ENCODE results near the gene PDE1A.
"Not testable (repeated sequence)": the region's sequence is repeated elsewhere in the genome, so short reads cannot be mapped to it uniquely, and the experiment has no call there.

The PDE1A gene

DNA sequence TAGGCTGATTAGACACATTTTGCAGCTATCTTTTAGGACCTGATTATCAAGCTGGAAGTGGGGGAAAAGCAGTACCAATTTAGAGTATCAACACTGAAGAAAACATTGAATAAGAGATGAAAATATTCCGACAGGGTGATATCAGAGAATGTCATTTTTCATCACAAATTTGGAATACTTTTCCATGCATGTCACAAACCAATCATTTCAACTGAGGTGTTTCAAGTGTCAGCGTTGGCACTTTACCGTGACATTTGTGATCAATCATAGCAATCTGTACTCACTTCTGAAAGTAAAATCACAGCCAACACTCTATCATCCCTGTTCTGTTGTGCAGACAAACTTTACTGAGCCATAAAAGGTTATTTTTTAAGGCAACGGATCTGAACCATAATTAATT, 75.4 kb downstream of the PDE1A start:
- no peak for DNase-seq

DNA sequence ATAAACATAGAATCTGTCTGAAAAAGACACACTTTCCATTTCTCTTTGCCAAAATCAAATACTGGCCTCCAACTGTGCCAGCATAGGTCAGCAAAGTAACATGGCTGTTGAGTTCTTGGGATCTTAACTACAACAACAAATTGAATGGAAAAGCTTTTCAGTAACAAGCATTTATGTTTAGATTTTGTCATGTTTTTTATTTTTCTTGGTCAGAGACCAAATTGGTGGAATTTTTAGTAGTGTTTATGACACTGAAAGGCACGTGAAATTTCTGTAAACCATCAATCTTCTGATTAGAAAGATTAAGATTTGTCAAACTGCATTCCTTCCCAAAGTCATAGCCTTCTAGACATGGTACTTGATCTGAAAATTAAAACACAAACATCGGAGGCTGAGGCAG, 77.6 kb downstream of the PDE1A start:
- no peak for DNase-seq

DNA sequence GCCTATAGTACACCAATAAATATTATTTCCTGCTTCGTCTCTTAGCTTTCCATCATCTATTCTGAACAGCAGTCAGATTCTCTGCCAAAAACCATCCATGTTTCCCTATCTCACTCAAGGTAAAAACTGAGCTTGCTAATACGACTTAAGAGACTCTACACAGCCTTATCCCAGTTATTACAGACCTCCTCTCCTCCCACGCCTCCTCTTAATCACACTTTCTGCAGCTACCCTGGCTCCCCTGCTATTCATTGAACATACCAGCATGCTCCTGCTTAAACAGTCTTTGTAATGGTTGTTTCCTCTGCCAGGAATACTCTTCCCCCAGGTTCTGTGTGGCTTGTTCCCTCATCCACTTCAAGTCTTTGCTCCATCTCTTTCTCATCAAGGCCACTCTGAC, 81.5 kb downstream of the PDE1A start:
- DNase-seq = no peak

DNA sequence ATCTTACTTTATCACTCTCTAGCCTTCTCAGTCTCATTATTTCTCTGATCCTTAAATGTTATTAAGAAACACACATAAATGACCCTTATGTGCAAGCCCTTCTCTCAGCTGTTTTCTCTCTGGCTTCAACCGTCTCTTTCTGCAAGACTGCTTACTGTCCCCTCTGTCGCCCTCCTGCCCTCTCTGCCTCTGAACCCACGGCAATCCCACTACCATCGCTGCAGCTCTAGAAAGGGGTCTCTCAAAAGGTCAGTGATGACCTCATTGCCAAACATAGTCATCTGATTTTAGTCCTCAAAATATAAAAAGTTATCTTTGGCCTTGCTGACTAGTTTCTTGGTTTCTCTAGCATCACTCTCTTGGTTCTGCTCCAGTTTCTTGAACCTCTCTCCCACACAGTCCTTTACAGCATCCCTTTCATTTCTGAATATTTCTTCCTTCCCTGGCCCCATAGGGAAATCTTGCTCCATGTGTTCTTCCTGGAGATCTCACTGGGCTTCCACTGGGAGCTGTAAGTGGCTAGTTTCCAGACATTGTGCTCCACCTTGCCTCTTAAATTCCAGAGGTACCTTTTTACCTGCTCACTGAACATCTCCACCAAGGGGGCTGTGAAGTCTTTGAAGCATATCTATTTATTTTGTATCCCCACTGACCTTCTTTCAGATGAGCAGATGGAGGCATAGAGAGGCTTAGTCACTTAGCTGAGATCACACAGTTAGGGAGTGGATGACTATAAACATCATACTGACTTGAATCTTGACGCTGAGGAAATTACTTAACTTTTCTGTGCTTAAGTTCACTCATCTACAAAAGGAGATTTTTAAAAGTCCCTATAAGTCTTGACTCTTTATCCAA, 96.2 kb downstream of the PDE1A start:
- no peak for DNase-seq

DNA sequence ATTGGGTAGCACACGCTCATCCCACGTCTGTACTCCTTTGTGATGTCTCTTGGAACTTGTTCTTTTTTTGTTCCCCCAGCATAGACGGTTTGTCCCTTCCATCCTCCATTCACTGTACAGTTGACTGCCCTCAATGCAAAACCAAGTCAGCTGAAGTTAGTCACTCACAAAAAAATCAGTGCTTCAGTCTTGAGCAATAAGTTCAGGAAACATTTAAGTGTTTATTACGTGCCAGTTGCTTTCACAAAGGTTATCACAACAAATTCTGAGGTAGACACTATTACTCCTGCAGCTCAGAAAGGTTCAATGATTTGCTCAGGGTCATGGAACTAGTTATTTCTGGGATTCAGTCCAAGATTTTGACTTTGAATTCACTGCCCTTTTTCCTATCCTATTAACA, 102.2 kb downstream of the PDE1A start:
- no peak for DNase-seq

DNA sequence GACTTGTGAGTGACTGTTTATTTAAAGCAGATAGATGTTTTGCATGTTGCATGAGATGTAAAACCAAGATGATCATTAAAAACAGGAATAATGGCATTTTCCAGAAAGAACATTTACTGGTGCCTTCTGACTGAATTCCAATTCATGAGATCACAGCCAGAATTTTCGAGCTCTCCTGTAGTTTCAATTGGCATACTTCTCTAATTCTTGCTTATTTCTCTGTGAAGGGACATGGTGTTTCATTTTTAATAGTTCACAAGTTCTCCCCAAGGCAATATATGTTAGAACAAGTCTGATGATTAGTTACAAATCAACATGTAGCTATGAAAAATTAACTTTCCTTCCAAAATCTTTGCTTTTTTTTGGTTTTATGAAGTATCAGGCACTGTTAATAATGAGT, 105.7 kb downstream of the PDE1A start:
- no peak for DNase-seq

DNA sequence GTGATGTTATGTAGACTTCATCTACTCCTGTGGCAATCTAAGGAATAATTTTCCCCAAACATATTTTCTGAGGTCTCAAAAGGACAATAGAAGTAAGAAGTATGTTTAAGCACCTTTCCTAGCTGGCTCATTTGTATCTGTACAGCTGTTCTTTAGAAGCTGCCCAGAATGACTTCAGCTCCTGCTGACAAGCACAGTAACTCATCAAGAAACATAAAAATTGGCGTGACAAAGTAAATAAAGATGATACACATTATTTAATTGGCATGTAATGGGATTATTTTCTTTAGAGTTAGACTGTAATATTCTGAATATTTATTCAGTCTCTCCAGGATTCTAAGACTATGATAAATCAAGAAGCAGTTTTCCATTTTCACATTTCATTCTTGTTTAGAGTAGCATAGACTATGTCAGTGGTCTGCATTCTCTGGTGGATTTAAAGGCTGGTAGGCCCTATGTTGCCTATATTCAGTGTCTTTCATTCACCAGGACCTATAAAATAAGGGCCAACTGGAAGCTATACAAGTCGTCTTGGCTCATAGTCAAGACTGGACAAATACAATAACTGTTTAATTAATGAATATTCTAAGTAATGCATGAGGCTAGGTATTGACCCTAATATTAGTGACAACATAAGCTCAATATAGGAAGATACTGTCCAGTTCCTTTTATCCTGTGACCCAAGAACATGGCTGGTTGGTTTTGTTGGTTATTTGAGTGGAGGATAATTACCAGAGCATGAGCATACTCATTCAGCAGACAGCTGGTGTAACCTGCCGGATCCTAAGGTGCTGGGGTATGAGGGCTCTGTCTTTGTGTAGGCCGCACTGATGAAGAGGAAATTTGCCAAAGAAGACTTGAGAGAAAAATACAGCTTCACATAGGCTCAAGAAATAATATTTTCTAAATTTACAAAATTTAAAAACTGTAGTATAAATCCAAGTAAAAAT, 107.0 kb downstream of the PDE1A start:
- DNase-seq = no peak

DNA sequence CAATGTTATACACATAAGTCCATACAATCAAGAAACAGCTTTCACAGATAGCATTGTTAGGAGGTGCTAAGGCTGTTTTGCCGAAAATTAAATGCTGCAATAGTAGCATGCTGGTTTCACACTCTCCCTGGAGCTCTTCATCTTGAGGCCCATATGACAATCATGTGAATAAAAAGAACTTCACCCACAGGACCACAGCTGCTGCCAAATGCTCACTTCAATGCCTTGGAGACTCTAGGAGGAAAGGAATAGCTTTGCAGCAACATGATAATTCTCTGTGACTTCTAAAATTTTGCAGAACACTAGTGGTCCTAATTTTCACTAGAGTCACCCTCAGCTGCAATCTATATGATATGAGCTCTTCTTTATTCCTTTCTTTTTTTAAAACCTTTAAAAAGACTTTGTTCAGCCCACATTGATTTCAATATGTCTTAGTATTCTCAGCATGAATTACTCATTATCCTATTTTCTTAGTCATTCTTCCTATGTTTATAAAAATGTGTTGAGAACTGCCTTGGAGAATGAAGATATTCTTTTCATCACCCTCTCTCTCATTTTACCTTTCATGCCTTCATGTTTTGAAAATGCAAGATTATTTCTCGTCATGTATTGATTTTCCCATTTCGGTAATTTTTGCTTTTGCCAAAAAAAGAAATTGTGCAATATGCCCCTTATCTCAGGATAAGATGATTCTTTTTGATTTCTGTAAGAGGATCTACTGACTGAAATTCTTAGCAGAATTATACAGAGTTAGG, 108.2 kb downstream of the PDE1A start:
- DNase-seq = no peak

DNA sequence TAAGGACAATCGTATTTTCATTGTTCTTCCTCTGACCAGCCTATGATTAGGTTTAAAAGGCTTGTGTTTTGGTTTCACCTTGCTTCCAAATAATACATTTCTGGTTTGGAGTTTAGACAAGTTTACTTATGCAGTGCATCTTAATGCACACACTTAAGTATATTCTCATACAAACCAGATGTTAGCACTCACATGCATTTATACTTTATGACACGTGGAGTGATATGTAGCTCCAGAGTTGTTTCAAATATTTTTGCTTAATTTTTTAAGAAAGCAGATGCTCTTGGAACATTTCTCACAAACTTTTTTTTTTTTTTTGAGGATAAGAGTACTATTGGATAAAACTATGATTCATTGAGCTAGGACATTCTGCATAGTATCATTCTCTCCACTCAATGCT, 109.9 kb downstream of the PDE1A start:
- DNase-seq = no peak

DNA sequence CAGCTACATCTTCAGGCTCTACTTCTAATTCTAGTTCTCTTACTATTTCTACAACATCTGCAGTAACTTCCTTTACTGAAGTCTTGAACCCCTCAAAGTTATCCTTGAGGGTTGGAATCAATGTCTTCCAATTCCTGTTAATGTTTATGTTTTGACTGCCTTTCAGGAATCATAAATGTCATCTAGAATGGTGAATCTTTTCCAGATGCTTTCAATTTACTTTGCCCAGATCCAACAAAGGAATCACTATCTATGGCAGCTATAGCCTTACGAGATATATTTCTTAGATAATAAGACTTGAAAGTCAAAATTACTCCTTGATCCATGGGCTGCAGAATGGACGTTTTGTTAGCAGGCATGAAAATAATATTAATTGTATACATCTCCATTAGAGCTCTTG, 123.9 kb downstream of the PDE1A start:
- DNase-seq = no peak

DNA sequence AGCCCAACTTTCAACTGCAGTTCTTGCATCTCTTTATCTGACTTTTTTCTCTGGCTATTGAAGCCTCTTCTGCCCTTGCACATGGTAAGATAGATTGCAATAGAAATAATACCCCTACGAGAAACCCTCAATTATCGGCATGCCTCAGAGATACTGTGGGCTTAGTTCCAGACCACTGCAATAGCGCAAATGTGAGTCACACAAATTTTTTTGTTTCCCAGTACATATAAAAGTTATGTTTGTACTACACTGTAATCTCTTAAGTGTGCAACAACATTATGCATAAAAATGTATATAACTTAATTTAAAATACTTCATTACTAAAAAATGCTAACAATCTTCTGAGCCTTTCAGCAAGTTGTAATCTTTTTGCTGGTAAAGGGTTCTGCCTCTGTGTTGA, 124.7 kb downstream of the PDE1A start:
- no peak for DNase-seq

DNA sequence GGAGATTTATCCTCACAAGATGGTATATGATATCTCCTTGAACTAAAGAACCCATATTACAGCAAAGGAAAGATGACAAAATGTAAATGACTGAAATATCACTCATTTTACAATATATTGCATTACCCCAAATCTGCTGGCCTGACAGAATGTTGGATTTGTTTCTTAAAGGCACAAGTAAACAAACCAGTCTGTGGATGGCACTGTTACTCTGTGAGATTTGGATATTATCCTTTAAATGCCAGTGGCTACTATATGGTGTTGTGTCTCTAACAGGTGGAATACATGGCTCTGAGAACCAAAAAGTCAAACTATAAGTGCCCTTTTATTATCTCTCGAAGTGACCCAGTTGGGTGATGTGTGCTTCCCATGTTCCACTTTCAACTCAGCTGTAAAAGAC, 125.7 kb downstream of the PDE1A start:
- DNase-seq = no peak

DNA sequence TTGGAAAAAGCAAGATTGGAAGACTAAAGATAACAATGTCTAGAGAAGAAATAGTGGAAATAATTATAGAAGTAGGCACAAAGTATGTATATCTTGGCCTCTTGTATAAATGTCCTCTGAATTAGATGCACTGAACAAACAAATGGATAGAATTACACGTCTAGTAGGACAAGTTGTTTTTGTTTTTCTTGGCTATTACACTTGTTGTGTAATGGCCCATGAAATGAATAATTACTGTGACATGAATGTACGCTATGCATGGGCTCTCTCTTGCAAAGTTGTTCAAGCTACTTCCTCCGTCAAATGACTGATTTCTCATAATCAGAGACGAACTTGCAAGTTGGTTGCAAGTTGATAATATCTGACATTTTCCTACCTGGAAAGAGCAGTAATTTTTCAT, 126.2 kb downstream of the PDE1A start:
- DNase-seq = no peak

DNA sequence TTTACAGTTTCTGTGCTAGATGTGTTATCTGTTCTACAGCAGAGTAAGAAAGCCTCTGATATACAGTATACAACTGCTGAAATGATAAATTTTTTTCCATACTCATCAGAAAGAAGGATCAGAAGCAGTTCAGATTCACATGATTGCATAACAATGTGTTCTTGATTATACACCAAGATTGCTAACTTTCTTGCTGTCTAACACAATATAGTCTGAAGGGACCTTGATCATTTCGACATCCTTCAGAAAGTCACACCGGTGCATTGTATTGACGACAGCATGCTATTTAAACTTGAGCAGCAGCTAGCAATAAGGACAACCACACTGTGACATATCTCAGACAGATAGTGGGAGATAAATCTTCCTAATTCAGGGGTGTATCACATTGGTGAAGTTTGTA, 127.2 kb downstream of the PDE1A start:
- DNase-seq = no peak

DNA sequence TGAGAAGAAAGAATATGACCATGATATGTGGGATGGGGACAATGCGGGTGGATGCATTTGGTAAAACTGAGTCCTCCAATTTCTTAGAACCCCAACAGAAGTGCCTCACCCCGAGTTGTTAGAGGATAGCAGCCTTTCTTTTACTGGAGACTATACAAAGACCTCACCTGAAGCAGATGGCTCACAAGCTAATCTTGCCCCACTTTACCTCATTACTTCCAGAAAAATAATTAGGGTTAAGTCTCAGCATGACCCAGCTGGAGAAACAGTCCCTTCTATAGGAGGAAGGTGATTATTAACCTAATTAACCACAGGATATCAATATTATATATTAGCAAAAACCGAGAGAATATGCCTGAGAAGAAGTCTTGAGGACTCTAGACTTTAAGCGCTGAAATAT, 128.4 kb downstream of the PDE1A start:
- DNase-seq = no peak

DNA sequence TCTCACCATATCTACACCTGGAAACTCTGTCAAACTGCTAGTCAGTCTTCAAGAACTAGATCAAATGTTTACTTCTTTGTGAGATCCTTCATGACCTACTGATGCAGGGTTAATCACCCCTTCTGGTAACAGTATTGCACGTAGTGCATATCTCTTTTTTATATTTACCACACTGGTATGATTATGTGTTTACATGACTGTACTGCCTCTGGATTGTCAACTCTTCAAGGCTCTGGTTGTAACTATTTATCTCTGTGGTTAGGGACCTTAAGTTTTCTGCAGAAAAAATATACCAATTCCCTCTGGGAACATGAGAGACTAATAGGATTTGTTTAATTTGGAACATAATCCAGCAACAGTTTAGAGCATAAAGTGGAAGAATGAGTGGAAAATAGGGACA, 135.5 kb downstream of the PDE1A start:
- no peak for DNase-seq

DNA sequence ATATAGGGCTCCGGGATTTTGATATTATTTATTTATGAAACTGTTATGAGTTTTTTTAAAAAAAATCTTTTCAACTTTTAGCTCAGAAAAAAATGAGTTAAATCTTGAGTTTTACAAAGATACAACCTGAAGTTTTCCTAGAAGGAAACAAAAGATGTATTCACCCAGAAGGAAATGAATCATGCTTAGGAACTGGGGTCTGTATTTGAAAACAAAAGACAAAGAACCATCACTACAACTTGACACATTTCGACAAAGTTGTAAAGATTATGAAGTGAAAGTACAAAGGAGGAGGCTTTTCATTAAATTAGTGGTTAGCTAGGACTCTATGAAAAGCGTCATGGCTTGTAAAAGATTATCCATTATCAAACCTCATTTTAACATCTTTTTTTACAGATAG, 143.3 kb downstream of the PDE1A start:
- no peak for DNase-seq

DNA sequence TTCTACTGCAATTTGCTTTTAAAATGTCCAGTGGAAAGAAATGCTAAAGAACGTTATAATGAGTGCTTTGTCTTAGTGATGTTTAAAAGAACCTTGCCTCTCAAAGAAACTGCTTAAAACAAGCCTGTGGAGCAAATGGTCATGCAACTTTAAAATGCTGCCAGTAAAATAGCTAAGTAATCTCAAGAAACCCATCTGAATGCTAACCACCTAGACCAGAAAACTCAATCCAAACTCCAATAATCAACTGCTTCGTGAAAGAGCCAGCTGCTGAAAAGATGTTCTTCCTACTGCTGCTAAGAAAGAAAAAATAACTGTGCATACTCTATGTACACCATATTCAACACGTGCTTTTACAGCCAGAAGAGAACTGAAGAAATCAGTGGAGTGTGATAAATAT, 145.6 kb downstream of the PDE1A start:
- no peak for DNase-seq

DNA sequence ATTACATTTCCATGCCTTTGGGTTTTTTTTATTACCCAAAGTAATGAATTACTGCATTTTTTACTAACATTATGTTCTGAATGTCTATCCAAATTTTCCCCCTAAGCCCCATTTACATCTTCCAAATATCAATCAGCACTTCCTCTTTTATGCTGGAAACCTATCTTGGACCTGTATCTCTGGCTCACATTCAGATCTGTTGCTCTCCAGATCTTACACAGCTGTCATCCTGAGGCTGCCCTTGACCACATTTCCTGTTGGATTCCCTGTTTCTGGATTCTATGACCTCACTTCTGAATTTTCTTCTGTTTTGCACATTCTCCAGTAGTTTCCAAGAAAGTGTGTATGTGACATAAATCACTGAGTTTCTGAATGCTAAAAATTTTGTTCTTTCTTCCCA, 146.7 kb downstream of the PDE1A start:
- no peak for DNase-seq

DNA sequence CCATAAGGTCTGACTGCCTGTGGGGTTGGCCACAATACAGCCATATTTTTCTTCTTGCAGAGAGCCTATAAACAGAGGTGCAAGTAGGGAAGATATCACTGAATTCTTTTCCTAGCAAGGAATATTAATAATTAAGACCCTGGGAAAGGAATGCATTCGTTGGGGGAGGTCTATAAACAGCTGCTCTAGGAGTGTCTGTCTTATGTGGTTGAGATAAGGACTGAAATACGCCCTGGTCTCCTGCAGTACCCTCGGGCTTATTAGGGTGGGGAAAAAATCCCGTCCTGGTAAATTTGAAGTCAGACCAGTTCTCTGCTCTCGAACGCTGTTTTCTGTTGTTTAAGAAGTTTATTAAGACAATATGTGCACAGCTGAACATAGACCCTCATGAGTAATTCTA, 150.2 kb downstream of the PDE1A start:
- DNase-seq = not testable (repeated sequence)

DNA sequence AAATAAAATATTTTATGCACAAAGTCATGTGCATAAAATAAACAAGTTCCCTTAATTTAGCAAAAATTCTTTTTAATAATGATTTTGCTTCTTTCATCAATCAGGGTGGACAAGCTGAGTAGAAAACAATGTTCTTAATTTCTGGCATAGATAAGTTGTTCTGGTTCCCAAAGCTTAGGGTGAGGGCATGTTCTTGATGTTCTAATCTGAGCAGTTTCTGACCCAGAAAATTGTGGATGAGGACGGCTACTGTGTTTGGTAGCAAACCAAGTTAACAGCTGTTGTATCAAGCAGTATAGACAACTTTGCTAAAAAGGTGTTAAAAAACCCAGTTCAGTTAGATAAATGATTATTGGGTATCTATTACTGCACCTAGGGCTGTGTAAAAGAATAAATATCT, 158.9 kb downstream of the PDE1A start:
- no peak for DNase-seq

DNA sequence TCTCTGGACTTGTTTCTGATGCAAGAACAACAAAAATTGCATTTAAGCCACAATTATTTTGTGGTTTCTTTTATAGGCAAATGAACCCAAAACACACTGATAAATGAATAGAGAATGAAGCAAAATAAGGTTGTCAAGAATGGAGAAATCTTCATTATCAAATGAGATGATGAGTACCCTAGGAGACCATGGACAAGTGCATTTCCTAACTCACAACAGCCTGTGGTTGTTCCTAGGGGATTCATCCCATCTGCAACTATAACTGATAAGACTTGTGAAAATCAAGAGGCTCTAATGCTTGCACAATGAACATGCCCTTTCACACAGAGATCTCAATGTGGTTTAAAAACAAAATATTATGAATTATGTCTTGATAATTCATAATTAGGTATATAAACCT, 159.9 kb downstream of the PDE1A start:
- no peak for DNase-seq

DNA sequence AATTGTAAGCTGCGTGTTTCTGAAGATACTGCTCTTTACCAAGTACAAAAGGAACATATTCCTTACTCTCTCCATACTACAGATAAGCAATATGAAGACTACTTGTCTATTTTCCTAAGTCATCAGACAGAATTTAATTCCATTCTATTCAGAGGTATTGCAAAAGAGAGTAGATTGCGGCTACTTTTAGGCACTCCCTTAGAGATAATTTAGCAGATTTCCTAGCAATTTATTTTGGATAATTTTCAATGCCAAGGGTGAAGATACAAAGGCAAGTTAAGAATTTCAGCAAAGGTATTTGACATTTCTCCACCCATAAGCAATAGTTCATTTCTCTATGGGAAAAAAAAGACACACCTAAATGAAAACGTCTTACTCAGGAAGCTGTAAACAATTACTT, 161.1 kb downstream of the PDE1A start:
- no peak for DNase-seq
